GM21390 (cell line): ENCODE measurements around the gene DUSP9.

Experiments used
- ATAC-seq: cut with Tn5 transposase; IDR thresholded peaks from one replicate; pipeline ENCODE4 v1.9.1; 2021; ENCODE audit not compliant: unreplicated experiment

The DUSP9 gene

GRCh38 chrX:153621949-153622598, 24.9 kb upstream of the DUSP9 start:
- ATAC-seq: no peak

DNA sequence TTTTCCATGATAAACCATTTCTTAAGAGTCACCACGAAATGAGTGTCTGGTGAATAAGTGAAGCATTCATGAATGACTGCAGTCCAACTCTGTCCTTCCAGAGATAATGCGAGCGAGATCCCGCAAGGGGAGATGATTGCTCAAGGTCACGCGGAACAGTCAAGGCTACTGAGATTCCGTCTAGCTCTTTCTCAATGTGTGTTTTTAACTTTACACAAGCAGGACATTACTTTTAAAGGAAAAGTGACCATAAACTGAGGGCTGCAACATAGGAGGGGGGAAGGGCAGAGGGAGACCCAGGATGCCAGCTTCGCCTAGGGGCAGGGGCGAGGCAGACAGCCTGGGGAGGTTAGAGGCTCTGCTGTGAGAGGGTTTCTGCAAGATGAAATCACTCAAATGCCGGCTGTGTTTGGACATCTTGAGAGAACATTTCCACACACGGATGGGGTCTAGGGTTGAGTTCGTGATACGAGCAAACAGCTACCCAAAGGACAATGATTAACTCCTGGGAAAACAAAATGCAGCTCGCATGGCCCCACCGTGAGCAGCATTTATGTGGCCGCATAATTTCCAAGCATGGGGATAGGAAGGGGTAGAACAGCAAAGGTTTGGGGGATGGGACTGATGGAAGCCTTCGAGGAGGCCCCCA, 24.2 kb upstream of the DUSP9 start:
- no peak for ATAC-seq

GRCh38 chrX:153623310-153624029, 23.5 kb upstream of the DUSP9 start:
- no peak for ATAC-seq

- no peak for ATAC-seq
These were observed 22.6 kb upstream of the DUSP9 start for GRCh38 chrX:153624196-153625091.

GRCh38 chrX:153625271-153626024, 21.6 kb upstream of the DUSP9 start:
- no peak for ATAC-seq

DNA sequence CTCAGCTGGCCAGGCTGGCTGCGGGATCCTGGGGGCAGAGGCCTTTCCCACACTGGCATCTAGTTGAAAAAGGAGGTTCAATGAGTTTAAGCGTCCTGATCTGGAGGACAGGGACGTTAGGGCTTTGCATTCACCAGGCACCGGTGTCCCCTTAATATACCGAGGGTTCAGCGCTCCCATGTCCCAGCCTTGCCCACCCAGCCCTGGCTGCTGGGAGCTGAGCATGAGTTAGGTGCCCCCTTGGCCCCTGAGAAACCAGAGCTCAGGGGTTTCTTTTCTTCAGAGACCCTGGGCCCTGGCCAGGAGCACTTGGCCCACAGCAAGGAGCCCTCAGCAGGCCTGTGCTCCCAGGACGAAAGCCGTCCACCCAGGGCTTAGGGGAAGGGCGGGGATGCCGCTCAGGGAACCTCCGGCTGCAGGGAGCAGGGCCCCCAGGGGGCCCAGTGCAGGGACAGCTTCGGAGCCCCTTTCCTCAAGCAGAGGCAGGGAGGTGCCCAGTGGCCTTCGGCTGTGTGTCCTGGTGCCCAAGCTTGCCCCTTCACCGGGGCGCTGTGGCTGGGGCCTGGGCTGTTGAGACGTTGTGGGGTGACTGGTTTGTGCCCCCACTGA, 20.9 kb upstream of the DUSP9 start:
- ATAC-seq: no peak

GRCh38 chrX:153626863-153627674, 19.9 kb upstream of the DUSP9 start:
- no peak for ATAC-seq

DNA sequence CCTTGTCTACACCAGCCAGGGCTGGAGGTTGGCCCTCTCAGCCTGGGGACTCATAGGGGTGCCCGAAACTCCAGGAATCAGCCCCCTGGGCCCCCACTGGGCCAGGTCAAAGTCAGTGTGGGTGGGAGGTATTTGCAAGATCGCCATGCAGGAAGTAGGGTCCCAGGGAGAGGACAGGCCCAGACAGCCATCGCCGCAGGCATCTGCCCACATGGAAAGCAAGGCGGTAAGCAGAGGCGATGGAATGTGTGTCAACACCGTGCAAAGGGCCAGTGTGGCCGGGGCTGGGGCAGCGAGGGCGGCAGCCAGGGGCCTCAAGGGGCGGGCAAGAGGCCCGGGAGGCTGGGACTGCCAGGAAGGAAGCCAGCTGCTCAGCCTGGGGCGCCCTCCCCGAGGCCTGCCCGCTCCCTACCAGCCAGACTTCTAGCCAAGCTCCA, 19.3 kb upstream of the DUSP9 start:
- ATAC-seq: no peak

- no peak for ATAC-seq
These were observed 18.9 kb upstream of the DUSP9 start for GRCh38 chrX:153628129-153628528.

DNA sequence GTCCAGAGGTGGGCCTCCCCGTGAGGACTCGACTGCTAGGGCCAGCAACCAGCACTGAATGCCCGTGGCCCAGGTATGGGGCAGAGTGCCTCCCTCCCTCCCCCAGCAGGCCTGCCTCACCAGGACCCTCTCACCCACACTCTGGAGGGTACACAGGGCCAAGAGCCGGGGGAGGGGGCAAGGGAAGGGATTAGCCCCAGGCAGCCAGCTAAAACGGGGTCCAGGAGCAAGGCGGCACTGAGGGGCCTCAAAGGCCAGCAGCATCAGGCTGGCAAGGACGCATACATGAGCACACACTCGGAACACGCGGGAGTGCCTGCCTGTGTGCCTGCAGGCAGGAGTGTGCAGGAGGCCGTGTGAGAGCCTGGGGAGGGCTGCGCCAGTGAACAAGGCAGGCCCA, 18.3 kb upstream of the DUSP9 start:
- ATAC-seq: no peak

DNA sequence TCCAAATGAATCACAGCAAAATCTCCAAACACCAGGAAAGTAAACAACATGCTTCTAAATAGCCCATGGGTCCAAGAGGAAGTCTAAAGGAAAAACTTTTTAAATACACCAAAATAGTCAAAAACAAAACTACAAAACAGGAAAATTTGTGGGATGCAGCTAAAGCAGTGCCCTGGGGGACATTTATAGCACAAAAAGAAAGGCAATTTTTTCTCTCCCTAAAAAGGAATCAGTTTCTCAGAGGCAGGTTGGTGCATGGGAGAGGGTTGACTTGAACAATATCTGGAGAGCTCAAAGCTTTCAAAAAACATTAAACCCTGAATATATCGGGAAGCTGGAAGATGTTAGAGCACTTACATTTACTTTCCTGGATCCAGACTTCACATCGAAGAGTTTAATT, 15.7 kb upstream of the DUSP9 start:
- no peak for ATAC-seq

DNA sequence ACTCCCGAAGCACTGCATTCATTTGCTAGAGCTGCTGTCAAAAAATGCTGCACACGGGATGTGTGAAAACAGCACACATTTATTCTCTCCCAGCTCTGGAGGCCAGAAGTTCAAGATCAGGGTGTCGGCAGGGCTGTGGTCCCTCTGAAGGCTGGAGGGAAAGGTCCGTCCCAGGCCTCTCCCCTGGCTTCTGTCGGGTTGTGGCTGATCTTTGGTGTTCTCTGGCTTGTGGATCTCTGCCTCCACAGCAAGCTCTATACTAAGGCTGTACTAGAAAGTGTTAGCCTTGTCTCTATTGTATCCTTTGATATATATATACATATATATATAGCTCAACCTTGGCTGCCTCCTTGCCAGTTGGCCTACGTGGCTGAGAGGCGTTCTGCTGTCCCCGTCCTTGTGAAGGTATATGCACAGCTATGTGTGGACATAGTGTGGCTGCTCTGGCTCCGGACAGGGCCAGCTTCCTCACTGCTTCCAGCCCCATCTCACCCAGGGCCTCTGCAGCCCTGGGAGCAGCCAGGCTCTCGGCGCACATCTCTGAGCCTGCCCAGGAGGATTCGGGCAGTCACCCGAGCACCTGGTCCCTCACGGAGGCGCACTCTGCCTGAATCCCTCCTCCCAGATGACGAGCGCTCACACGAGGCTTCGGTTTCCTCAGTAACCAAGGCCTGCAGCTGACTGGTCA, 15.0 kb upstream of the DUSP9 start:
- no peak for ATAC-seq

- no peak for ATAC-seq
These were observed 14.4 kb upstream of the DUSP9 start for GRCh38 chrX:153632595-153632946.

GRCh38 chrX:153633048-153633447, 14.0 kb upstream of the DUSP9 start:
- no peak for ATAC-seq

- ATAC-seq: no peak
These were observed 13.3 kb upstream of the DUSP9 start for GRCh38 chrX:153633607-153634180.

GRCh38 chrX:153634236-153634635, 12.8 kb upstream of the DUSP9 start:
- no peak for ATAC-seq

DNA sequence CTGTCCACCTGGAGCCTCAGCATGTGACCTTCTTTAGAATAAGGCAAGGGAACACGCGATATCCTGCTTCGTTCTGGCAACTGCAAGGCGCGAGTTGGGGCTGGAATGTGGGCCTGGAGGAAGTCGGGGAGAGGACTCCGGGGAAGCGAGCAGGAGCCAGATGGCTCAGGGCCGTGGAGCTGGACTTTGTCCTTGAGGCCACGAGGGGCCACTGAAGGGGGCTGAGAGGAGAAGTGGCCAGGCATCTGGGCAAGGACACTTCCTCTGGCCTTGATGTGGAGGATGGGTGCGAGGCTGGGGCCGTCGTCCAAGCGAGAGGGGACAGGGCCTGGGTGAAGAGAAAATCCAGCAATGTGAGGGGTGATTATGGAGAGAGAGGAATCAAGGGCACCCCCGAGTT, 12.2 kb upstream of the DUSP9 start:
- no peak for ATAC-seq

DNA sequence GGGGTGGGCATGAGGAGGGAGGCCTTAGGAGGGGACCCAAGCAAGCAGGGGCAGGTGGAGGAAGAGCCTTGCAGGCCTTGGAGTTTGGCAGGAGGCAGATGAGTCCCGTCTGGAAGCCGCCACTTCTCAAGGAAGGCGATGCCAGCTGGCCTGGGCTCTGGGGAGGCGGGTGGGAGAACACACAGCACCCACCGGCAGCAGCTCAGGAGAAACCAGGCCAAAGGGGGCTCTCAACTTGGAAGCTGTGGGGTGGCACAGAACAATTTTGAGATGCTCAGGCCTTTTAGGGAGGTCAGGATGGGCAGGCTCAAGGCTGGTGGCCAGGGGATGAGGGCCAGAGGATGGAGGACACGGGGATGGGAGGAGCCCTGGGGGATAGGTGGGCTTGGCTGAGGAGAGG, 11.6 kb upstream of the DUSP9 start:
- ATAC-seq: no peak
